GM19395 (cell line): Measurements from ENCODE around the gene KLHL40.
"Not testable (repeated sequence)": the region's sequence is repeated elsewhere in the genome, so short reads cannot be mapped to it uniquely, and the experiment has no call there.

Experiments
- ATAC-seq: cut with Tn5 transposase; IDR thresholded peaks from one replicate; pipeline ENCODE4 v1.9.1; 2021; ENCODE audit warnings: mild to moderate bottlenecking, moderate library complexity; ENCODE audit not compliant: unreplicated experiment

Gene KLHL40

DNA sequence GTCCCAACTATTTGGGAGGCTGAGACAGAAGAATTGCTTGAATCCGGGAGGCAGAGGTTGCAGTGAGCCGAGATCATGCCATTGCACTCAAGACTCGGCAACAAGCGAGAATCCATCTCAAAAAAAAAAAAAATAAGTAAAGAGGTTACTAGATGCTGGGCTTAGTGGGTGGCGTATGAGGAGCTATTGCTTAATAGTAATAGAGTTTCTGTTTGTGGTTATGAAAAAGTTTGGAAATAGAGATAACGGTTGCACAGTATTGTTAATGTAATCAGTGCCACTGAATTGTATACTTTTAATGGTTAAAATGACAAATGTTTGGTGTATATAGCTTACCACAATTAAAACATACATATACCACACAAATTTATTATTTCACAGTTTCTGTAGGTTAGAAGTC lies 32.0 kb downstream of the KLHL40 start:
- no peak for ATAC-seq

DNA sequence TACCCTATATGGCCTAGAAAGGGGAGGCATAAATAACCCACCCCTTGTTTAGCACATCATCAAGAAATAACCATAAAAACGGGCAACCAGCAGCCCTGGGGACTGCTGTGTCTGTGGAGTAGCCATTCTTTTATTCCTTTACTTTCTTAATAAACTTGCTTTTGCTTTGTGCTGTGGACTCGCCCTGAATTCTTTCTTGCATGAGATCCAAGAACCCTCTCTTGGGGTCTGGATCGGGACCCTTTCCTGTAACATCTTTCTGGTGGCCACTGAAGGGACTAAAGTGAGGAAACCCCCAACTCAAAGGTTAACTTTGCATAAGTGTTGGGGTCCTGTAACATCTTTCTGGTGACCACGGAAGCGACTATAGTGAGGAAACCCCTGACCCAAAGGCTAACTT lies 33.0 kb downstream of the KLHL40 start:
- no peak for ATAC-seq

DNA sequence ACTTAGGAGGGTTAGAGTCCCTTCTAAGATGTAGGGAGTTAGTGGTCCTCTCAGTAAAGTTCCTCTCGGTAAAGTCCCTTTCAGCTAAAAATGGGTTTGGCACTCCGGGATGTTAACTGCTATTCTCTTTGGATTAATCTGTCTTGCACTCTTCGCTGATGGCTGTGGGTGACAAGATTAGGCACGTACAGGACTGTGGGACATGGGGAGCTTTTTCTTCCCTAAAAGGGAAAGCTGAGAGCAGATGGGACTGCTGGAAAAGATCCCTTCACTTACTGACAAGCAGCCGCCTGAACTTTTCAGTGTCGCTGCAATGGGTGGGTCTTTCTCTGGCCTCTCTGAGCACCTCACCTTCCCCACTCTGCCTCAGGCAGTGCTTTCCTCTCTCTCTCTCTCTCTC lies 33.7 kb downstream of the KLHL40 start:
- ATAC-seq, result no peak

DNA sequence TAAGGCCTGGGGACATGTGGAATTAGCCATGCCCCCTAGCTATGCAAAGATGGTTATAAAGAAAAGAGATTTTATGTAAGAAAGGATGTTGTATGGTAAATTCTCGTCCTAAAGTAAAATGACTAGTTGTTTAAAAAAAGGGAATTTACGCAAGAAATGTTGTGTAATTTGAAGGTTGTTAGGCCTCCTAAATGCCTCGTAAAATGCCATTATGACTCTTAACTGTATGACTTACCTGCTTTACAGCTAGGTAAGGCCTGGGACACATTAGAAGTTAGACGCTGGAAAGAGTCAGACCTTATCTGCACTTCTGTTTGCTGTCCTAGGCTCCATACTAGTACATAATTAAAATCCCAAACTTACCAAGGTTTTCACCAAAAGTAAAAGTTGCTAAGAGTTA lies 34.8 kb downstream of the KLHL40 start:
- no peak for ATAC-seq

DNA sequence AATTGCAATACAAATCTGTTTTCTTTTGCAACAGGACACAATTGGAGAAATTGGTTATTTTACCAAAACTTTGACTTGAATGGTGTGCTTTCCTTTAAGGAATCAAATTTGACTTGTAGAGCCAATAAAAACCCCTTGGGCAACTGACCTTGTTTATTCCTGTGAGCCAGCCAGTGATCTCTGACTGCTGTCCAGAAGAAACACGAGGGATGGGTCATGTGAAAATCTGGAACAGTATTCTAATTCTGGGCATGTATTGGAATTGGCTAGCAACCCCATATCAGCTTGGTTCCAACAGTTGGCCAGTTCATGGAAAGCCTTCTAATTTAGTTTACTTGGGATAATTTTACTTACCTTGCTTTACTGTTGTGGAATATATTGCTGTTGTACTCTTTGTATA lies 36.4 kb downstream of the KLHL40 start:
- no peak for ATAC-seq

DNA sequence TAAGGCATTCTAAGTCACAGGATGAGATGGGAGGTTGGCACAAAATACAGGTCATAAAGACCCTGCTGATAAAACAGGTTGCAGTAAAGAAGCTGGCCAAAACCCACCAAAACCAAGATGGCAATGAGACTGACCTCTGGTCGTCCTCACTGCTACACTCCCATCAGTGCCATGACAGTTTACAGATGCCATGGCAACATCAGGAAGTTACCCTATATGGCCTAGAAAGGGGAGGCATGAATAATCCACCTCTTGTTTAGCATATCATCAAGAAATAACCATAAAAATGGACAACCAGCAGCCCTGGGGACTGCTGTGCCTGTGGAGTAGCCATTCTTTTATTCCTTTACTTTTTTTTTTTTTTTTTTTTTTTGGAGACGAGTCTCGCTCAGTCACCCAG lies 37.1 kb downstream of the KLHL40 start:
- not testable (repeated sequence) for ATAC-seq

DNA sequence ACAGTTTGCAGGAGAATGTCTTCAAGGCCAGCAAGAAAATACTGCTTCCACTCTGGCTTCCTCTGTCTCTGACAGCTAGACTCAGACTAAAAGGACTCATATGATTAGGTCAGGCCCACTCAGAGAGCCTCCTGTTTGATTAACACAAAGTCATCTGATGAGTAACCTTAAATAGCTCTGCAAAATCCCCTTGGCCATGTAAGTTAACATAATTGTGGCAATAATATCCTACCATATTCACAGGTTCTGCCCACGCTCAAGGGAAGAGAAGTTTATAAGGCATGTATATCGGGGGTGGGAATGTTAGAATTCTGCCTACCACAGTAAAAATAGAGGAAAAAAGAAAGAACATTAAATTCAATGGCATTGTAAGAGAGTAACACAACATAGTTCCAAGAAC lies 37.9 kb downstream of the KLHL40 start:
- no peak for ATAC-seq

DNA sequence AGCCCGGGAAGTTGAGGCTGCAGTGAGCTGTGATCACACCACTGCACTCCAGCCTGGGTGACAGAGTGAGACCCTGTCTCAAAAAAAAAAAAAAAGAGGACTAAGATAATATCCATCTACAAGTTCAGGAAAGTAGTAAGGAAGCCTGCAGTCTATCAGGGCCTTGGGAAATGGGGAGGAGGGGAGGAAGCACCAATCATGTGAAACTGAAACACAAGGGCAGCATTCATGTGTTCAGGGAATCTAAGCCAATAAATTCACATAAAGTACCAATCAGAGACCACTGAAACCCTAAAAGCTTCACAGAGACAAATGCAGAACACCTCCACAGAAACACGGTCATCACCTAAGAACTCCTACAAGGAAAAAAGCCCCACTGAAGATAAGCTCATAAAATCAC lies 40.1 kb downstream of the KLHL40 start:
- ATAC-seq, result no peak

DNA sequence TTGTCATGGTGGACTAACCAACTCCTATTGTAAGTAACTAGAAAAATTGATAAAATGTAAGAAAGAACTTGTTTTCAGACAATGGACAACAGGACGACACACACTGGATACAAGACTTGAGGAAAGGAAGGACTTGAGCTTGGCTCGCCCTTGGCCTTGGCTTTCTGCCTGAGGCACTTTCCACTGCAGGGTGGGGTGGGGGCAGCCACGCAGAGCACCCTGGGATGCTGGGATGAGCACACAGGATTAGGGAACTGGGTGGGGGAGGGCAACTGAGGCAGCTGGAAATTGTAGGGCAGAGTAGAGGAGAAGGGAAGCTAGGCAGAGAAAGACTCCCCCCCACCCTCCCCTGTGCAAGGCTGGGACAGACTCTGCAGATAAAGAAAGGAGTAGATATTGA lies 42.7 kb downstream of the KLHL40 start:
- ATAC-seq, result no peak

DNA sequence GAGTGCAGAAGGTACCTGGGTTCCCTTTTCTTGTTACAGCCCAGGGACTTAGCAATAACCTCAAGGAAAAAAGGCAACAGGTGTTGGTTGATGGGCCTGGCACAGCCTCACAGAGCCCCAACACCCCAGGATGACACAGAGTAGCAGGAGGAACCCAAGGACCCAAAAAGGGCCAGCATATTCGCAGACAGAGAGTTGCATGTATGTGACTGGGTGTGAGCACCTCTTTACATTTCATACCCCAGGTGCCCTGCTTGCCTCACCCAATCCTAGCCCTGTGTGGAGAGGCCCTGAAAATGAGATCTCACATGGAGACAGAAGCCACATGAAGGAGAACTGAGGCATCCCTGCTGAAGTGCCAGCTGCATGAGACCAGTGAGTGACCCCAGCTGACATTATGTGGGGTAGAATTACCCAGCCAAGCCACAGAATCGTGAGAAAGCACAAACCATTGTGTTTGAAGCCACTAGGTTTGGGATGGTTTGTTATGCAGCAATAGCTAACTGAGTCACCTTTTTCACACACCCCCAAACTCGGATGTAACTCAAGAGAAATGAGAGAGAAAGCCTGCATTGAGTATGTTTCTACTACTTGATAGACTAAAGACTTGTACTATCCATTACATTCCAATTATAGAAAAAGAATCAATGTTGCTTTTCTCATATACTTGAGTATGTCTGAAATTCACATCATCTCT lies 43.5 kb downstream of the KLHL40 start:
- ATAC-seq, result no peak

DNA sequence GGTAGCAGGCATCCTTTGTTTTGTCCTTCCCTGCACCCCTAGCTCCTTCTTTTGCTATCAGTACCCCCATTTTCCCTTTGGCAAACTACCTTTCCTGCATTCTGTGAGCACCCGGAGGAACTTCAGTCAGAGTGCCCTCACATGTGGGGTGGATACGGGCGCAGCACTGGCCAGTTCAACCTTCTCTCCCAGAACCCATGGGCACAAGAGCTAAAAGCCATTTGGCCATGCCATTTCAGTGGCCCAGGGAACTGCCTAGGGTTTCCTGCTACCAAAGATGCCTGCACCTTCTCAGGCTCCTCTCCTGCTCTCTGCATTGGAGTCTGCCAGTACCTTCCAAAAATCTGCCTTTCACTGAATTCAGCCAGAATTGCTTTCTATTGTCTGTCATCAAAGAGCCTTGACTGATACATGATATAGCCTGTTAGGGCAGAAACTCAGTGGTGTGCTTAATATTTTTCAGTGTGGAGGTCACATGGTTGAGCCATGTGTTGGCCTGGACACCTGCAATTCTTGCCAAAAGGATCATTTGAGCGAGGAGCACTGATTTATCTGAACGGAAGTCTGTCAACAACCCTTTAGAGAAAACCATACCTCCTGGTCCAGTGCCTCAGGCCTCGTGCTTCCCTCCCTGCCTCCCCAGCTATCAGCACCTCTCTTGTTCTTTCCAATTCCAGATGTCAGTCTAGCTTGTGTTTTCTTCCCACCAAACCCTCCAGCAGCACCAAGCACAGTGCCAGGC lies 44.2 kb downstream of the KLHL40 start:
- ATAC-seq, result no peak

DNA sequence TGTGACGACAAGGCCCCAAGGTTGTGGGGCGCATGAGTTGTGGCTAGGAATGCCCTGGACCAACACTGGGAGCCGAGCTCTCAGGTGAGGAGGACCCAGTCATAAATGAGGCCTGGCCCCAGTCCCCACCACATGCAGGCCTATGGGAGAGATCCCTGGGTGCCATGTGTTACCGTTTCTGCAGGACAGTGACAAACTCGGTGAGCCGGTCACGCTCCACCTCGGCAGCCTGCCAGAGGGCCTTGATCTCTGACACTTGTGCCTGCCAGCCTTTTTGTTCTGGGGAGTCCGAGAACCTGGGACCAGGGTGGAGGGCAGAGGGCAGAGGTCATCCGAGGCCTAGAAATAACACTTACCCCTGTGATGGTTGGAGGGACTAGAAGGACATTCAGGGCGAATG lies 45.0 kb downstream of the KLHL40 start:
- no peak for ATAC-seq

DNA sequence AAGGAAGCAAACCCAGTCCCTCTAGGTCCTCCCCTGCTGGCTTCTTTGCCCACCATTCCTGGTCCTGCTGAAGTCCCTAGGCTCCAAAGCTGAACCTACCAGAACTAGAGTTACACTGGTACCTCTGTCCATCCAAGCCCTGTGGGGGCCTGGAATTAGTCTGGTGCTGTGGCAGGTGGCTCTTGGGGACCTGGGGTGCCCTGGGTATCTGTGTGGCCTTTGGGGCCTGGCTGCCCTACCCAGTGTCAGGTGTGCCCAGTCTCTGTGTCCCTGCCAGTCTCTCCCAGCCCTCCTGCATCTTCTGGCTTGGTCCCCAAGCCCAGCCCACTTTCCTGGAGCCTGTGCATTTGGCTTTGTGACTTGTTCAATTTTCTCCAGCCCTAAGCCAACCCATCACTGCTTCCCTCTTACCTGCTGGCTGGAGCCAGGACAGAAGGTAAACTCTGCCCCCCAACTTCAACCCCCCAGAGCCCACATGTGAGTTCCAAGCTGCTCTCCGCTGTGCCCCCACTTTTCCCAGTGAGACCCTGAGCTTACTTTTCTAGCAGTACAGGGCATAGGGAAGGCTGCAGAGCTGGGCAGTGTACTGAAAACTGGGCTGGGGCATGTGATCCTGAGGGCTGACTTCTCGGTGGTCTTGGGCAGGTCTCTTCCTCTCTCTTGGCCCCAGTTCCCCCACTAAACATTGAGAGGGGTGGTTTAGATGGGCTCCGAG lies 45.5 kb downstream of the KLHL40 start:
- no peak for ATAC-seq

DNA sequence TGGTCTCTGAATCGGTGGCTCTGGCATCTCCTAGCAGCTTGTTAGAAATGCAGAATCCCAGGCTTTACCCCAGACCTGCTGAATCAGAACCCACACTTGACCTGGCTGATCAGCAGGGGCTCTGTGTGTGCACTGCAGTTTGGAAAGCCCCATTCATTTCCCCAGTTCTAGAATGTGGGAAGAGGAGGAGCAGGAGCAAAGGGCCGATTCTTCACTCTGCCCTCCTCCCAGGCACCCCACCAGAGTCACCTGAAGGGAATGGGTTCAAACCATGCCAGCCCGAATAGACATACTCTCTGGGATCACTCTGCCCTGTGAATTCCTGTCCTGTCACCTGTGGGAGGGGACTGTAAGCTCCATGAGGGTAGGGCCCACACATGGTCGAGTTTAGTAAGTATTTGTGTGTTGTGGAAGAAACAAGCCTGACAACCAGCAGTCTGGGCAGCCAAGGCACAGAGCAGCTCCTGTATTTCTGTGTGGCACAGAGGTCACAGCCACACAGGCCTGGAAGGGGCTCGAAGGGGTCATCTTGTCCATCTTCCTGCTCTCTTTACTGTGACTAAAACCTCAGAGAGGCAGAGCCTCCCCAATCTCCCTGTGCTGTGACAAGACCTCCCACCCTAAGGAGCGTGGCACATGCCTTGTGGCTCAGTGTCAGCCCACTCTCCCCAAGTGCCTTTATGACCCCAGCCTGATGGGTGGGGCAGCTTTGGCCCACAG lies 46.3 kb downstream of the KLHL40 start:
- no peak for ATAC-seq

DNA sequence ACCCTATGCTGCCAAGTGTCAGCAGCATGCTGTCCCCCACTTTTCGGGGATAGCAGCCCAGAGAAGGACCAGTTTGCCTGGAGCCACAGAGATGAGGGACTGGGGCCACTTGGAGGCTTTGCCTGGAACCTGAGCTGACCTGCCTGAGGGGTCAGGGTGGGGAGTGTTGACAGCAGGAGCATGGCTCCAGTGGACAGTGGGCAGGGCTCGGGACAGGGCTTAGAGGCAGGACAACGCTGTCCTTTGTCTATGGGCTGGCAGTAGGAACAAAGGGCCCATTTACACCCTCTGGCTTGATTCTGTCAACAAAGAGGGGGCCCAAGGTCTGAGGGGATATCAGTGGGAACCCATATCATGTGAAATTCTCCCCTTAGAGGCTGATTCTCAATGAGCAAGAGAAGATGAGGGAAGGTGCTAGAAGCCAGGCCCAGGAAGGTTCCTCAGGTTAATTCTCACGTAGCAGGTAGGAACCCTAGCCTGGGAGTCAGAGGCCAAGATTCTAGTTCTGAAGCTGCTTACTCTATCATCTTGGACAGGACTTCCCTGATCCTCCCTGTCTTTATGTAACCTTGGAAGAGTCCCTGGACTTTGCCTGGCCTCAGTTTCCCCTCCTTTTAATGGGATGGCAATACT lies 47.0 kb downstream of the KLHL40 start:
- ATAC-seq, result no peak

DNA sequence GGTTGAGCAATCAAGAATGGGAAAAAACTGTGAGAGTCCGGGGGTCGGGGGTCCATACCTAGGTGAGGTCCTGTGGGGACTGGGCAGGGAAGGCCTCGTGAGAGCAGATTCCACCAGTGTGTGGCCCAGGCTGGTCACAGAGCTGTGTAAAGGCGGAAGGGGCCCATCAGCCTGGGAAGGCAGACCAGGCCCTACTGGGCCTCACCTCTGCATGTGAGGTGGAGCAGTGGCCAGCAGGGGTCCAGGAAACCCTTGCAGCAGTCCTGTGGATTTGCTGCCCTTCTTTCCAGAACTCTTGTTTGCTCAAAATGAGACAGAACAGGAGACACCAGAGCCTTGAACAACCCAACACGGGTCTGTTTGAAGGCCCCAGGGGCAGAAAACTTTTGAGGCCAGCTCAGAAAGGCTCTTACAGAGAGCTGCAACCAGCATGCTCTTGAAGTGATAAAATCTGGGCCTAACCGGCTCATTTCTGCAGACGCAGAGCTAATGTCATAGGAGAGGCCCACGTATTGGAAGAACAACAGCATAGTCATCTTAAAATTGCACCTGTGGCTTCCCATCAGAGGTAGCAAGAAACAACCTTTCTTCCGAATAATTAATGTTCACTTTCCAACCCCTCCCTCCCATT lies 47.6 kb downstream of the KLHL40 start:
- ATAC-seq, result no peak

DNA sequence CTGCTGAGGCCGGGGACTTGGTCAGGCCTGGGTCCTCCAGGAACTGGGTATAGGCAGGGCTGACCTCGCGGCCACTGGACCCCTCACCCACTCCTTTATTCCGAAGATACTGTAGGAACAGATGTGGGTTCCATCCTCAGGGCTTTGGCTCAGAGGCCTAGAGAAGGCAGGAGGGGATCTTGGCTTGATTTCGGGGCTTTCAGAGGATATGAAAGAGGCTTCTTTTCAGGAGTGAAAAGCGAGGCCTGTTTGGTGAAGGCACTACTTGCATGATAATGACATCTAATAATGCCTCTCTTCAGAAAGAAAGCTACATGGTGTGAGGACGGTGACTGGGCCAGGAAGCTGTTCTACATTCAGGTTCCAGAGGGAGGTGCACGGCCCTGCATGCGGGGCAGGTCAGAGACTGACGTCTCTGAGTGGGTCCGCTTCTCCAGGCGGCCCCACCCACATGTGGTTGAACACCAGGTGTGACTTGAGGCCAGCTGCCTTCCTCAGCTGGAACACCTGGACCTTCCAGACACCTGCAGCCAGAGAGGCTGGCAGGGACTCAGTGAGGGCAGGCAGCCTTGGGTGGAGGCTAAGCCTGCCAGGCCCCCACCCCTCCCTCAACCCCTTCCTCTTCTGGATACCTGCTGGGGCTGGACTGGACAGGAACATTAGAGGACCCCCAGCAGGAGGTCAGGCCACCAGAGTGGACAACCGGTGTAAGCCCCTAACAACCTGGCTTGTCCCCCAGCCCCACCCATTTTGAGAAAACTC lies 48.3 kb downstream of the KLHL40 start:
- no peak for ATAC-seq

DNA sequence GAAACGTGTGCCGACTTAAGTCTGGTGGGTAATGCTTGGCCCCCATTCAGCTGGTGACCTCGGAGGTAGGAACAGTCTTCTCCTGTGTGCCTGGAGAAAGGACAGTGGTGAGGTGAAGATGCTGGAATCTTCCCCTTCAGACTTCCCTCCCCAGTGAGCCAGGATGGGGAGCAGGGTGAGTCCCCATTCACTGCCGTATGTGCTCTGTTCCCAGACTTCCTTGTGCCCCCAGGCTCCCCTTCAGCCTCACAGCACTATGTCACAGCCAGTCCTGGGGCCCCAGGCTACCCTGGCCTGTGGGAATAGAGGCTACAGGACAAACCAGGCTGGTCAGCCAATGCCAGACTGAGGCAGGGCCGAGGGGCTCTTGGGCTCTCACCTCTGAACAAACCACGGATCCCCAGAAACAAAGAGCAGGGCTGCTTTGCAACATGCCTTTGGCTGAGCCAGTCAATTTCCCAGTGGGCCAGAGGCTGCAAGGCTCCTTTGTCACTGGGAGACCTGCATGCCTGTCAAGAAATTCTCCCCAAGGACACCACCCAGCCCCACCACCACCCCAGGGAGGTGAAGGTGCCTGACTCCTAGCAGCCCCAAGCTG lies 49.0 kb downstream of the KLHL40 start:
- ATAC-seq, result no peak

DNA sequence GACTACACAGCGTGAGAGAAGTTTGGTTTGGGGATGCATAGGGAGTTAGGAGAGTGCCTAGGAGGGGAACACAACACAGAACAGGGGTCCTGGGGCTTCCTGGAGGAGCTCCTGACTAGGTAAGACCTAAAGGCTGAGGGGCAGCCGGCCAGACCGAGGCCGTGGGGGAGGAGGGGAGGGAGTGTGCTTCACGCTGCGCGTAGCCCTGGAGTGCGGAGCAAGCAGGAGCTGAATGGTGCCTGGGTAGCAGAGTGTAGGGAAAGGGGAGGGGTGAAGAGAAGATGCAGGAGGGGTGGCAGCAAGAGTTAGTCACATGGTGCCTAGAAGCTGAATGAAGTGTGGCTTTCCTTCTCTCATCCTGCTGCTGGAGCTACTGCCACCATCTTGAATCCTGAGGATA lies 49.7 kb downstream of the KLHL40 start:
- ATAC-seq, result no peak
